ENCODE measurements around the gene PNPLA2.
A peak's percentile ranks its signal among the peaks of the same experiment; 100 is the strongest.

The PNPLA2 gene

DNA sequence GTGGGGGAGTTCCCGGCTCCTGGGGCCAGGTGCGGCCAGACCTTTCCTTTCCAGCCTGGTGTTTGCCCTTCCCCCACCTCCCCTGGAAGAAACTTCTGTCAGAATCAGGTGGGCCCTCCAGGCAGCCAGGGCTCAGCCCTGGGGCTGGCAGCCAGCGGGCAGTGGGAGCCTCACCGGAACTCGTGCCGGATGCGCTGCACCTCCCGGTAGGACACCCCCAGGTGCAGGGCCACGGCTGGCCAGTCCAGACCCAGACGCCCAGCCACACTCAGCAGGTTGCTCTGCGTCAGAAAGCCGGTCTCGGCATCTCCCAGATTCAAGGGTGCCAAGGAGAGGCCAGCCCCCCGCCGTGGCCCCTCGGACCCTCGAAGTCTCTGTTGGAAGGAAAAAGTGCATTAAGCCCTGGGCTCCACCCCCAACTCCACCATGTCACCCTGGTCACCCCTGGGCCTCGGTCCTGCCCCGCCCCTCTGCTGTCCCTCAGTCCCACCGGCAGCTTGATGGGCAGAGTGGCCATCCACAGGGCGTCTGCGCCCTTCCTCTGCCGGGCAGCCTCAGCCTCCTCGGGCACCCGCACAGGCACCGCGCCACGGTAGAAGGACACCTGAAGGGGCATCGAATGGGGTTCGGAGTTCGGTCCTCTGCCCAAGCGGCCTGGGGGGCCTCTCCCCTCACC, 18.9 kb upstream of the PNPLA2 start:
- DNase-seq: no peak

DNA sequence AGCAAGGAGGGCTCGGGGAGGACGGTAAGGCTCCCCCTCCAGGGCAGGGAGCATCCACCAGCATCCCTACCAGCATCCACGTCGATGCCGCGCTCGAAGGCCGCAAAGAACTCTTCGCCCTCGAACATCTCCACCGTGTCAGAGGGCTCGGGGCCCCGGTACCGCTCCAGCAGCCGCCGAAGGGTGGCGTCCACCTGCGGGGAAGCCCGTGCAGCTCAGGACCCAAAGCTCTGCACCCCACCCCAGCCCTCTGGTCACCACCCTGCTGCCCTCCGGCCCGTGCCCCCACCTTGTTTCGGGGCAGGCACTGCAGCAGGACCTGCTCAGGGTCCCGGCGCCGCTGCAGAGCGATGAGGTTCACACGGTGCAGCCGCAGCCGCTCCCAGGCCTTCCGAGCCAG, 18.2 kb upstream of the PNPLA2 start:
- no peak for DNase-seq

DNA sequence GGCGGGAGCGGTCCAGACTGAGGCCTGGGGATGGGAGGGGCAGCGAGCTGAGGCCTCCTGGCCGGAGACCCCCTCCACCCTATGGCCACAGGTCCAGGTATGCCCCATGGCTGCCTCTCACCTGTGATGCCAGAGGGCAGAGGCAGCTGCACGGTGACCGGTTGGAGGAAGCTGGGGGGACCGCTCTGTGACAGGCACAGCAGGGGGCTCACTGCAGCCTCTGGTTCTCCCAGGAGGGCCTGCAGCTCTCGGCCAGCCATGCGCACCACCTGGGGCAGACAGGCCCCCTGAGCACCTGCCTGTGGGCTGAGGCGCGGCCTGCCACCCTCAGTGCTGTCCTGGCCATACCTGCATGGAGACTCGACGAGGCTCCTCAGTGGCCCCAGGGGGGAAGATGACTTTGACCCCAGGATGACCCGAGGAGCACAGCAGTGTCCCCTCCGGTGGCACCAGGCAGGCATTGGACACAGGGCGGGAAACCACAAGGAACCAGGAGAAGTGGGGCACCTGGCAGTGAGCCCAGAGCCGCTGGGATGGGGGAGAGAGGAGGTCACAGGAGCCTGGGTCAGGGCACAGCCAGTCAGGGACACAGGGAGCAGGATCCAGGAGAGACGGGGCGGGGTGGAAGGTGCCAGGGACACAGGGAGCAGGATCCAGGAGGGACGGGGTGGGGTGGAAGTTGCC, 17.5 kb upstream of the PNPLA2 start:
- DNase-seq: no peak

DNA sequence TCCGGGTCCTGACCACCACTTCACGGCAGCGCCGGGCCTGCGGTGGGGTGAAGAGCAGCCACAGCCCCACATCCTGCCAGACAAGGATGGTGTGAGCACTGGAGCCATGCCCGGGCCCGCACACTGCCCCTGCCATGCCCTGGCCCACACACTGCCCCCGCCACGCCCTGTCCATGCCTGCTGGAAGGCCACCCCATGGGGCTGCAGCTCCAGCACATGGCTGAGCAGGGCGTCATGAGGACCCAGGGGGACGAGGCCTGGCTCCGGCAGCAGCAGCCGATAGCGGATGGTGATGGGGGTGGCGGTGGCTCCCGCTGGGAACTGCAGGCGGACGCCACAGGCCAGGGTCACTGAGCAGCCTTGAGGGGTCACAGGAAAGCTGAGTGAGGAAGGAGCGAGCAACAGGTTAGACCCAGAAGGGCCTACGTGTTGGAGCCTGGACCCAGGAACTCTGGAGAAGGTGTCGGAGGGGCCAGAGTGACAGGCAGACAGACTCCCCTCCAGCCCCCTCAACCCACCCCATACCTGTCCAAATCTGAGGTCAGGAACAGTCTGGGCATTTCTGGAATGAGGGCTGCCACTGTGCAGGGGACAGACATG, 16.6 kb upstream of the PNPLA2 start:
- DNase-seq: no peak

DNA sequence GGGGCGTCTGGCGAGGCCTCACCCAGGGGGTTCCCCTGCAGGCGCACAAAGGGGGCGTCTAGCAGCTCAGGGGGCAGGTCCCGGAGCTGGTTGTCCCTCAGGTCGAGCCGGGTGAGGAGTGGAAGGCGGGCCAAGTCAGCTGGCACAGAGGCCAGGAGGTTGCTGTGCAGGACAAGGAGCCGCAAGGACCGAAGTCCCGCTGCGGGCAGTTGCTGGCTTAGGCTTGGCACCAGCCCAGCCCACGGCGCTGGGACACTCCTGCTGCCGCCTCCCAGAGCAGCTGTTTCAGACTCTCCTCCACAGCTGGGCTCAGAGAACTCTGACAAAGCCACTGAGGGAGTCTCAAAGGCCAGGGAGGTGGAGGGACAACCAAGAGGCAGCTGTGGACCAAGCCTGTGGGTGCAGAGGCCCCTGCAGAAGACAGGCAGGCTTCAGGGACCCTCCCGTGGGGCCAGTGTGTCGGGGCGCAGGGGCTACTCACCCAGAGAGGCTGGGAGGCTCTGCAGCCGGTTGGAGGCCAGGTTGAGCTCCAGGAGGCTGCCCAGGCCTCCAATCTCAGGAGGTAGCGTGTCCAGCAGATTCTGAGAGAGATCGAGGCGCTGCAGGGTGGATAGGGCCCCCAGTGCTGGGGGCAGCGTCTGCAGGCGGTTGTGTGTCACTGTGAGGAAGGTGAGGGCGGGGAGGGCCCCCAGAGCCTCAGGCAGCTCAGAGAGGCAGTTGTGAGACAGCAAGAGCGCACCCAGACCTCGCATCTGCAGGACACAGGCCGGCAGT, 15.8 kb upstream of the PNPLA2 start:
- DNase-seq: no peak

DNA sequence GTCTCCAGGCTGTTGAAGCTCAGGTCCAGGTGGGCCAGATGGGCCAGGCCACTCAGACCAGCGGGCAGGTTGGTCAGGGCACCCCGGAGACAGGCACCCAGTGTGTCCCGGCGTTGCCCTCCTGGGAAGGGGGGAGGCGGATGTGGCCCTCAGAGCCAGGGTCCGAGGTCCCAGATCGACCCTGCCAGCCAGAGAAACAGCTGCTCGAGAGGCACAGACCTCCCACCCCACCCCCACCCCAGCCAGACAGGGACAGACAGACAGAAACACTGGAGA, 15.3 kb upstream of the PNPLA2 start:
- DNase-seq: no peak

DNA sequence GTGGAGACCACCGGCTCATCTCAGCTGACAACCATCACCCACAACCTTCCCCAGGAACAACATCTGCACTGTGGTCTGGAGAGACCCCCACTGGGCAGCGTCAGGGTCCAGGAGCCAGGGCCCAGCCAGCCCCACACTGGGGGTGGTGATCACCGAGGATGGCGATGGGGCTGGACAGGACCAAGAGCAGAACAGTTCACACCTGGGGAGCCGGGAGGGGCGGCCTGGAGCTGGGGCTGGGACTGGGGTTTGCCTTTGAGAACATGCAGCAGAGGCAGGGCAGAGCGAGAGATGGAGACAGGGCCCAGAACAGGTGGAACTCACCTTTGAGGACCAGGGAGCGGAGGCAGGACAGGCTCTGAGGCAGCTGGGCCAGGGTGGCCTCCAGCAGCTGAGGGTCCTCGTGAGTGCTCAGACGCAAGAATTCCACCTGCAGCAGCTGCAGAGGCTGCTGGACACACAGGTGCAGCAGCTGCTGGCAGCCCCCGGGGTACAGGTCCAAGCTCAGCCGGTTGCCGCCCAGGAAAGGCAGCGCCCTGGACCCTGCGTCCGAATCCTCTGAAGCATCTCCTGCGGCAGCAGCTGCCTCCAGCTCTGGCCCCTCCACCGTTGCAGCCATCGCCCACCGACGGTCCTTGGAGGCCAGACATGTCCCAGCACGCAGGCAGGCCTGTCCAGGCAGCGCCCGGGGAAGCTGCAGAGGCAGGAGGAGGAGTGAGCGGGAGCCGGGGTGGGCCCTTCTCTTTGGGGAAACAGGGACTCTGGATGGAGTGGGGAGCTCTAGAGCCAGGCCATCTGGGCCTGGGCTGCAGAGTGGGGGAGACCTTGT, 14.7 kb upstream of the PNPLA2 start:
- DNase-seq: no peak

DNA sequence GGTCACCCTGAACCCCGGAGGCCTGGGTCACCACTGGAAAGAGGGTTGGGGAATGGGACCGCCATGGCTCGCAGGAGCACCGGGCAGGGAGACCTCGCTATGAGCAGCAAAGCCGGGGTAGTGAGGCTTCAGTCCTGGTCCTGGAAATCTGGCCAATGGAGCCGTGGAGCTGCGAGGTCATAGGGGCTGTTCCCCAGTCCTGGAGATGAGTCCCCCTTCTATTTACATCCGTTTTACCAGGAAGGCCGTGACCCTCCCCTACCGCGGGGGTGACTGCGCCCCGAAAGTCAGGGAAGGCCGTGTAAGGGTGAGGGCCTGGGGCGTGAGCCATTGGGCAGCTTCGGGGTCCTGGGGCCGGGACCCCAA, 14.1 kb upstream of the PNPLA2 start:
- DNase-seq: no peak

DNA sequence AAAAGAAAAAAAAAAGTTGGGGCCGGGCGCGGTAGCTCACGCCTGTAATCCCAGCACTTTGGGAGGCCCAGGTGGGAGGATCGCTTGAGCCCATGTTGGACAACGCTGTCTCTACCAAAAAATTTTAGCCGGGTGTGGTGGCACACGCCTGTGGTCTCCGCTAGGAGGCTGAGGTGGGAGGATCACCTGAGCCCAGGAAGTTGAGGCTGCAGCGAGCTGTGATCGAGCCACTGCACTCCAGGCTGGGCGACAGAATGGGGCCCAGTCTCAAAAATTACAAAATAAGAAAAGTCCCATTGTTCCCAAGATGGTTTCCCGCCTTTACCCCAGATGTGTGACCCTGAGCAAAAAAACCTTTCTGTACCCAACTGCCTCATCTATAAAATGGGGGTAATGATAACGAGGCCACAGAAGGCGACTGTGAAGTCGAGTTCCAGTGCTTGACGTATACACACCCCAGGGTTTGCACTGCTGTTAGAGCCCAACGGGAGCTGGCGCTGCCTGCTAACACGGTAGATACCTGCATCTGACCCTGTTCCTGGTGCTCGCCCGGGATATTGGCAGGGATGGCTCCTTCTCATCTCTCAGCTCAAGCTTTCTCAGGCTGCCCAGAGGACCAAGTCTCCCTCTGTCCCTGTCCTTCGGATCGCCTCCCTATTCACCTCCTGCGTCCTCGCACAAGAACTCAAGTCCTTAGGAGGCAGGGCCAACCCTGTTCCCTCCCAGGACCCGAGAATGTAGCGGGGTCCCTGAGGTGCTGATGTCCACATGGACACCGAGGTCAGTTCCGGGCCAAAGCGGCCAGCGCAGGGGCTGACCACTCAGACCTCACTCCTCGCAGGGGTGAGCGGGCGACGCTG, 10.1 kb upstream of the PNPLA2 start:
- no peak for DNase-seq

DNA sequence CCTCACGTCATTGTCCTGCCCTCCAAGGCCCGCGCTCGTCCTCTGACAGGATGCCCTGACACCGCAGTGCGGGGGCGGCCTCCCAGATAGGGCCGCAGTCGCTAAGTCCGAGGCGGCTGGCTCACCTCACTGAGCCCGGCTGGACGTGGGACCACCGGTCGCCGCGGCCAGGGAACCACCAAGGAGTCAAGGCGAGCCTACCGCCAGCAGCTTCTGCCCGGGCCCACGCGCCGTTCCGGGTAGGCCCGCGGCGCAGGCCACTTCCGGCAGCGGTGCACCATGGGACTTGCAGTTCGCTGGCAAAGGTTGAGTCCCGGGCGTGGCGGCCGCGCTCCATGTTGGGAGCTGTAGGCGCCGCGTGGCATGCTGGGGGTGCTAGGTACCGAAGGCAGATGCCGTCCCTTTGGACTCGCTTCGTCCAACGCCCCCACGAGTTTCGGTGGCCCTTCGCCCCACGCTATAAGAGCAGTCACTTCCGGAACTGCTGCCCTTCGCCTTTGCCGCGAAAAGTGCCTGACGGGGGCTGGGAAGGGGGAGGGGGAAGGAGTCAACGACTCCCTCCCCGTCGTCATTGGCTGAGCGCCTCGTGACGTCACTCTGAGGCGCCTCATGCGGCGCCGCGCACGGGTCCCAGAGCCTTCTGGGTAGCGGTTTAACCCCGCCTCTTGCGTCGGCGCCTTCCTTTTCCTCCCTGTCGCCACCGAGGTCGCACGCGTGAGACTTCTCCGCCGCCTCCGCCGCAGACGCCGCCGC, 9.3 kb upstream of the PNPLA2 start, which contains the start of gene RPLP2:
TSS of gene RPLP2 (plus strand) at position 681 of the 753 bp plus-strand sequence. CDS start 268 bp downstream, outside the sequence.
- DNase-seq: peak; percentile 95

DNA sequence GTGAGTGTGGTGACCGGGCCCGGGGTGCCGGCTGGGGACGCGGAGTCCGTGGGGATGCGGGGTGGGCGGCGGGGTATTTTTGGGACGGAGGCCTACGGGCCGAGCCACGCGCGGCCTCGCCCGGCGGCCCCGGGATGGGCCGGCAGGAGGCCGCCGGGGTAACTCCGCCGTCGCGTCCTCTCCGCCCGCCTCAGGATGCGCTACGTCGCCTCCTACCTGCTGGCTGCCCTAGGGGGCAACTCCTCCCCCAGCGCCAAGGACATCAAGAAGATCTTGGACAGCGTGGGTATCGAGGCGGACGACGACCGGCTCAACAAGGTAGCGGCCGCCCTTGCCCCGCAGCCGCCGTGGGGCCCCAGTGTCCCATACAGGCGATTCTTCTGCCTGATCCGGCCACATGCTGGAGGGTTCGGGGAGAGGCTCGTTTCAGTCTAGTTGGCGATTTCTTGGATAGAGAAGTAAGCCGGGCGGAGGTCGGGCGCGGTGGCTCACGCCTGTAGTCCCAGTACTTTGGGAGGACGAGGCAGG, 8.6 kb upstream of the PNPLA2 start:
- no peak for DNase-seq

DNA sequence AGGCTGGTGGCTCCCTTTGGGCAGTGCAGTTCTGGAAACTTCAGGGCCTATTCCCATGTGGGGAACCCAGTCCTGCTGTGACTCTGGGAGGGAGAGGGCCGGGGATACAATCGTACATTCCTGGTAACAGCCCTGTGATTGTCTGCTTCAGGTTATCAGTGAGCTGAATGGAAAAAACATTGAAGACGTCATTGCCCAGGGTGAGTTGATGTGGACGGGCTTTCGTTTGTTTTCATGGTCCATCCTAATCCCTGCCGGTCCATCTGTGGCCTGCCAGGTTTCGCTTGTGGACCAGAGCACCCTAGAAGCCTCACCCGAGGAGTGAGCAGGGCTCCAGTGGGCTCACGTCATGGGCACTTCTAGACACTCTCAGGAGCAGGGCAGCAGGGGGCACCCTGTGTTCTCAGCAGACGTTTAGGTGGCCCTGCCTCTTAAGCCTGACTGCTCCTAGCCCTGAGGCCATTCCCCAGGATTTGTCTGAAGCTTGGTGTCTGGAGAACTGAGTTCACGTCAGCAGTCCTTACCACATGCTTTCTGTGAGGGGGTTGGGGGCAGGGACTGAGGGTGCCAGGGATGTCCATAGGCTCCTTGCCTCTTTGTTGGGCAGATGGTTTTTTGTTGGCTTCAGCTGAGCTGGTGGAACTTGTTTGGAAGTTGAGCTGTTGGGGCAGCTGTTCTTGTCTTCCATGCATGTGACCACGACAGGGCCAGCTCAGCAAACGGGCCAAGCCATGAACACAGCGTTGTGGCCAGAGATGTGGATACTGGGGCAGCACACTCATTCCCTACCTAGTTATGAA, 7.1 kb upstream of the PNPLA2 start:
- no peak for DNase-seq

DNA sequence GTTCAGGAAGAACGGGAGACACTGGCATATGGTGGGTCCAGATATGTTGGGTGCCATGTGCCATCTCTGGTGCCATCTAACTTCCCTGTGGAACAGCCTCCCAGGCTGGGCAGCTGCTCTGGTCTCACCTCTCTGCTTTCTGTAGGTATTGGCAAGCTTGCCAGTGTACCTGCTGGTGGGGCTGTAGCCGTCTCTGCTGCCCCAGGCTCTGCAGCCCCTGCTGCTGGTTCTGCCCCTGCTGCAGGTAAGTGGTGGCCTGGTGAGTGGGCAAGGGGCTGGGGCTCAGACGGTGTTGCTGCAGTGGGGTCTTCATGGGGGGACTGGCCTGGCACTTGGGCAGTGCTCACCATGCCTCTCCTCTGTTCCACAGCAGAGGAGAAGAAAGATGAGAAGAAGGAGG, 6.3 kb upstream of the PNPLA2 start:
- DNase-seq: no peak

DNA sequence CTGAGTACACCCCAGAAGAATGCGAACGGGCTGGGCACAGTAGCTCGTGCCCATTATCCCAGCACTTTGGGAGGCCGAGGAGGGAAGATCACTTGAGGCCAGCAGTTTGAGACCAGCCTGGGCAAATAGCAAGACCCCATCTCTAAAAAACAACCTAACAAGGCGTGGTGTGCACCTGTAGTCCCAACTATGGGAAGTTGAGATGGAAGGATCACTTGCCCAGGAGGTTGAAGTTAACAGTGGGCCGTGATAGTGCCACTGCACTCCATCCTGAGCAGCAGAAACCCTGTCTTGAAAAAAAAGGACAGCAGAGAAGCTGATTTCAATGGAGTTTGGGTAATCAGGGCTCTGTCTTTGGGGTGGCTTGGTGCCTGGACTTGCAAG, 5.7 kb upstream of the PNPLA2 start:
- DNase-seq: no peak

DNA sequence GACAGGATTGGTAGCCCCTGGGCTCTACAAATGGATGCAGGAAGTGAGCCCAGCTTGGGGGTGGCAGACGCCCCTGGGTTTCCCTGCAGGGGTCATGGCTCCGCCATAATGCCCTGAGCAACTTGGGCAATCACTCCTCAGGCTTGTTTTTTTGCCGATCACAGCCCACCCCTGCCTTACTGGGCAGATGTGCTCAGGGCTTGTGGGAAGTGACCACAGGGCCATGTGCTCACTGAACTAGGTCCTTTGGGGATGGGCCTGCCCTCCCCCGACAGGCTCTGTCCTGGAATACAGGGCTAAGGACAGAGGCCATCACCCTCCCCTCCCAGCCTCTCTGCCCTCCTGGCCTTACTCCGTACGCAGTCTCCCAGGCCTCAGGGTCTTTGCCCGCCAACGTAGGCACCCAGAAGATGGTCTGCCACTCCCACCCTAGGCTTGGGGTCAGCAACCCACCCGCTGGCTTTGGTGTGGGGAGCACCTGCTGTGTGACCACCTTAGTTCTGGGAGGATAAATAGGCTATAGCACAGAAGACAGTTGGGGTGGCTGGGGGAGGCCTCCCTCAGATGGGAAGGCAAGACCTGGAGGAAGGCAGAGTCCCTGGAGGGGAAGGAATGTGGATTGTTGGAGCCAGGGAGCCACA, 5.1 kb upstream of the PNPLA2 start:
- DNase-seq: no peak

DNA sequence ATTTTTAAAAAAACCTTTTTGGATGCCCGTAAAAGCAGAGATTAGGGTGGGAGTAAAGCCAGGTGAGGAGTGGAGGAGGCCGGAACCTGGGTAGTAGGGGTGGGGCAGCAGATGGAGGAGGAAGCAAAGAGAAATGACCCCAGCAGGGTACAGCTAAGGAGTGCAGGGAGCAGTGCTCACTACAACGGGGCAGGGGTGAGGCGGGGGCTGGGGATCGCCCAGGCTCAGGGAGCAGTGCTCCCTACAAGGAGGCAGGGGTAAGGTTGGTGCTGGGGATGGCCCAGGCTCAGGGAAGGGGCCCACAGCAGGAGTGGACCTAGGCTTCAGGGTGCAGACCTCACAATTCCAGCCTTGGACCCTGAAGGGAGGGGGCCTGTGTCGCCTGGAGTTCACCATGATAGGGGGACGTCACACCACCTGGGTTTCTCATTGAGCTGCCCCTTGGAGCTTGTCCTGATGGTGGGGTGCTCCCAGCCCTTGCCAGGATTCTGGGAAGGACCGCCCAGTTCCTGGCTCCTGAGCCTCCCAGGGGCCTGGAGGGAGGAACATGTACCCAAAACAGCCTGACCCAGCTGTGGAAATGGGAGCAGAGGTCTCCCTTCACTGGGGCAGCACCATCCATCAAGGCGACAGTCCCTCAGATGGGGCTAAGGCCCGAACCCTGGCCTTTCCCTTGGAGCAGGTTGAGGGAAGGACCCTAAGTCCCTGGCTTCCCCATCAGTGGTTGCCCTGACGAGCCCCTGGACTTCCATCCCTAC, 2.9 kb upstream of the PNPLA2 start:
- DNase-seq: no peak

DNA sequence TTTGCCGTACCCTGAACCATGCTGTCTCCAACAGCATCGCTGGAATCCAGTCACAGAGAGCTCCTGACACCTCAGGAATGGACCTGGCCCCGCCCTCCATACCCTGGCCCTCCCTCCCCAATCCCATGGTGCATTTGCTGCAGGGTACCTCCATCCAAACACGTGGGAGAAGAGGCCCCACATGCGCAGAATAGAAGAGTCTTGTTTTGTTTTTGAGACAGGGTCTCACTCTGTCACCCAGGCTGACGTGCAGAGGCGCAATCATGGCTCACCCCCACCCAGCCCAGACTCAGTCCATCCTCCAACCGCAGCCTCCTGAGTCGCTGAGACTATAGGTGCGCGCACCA, 2.3 kb upstream of the PNPLA2 start:
- no peak for DNase-seq

DNA sequence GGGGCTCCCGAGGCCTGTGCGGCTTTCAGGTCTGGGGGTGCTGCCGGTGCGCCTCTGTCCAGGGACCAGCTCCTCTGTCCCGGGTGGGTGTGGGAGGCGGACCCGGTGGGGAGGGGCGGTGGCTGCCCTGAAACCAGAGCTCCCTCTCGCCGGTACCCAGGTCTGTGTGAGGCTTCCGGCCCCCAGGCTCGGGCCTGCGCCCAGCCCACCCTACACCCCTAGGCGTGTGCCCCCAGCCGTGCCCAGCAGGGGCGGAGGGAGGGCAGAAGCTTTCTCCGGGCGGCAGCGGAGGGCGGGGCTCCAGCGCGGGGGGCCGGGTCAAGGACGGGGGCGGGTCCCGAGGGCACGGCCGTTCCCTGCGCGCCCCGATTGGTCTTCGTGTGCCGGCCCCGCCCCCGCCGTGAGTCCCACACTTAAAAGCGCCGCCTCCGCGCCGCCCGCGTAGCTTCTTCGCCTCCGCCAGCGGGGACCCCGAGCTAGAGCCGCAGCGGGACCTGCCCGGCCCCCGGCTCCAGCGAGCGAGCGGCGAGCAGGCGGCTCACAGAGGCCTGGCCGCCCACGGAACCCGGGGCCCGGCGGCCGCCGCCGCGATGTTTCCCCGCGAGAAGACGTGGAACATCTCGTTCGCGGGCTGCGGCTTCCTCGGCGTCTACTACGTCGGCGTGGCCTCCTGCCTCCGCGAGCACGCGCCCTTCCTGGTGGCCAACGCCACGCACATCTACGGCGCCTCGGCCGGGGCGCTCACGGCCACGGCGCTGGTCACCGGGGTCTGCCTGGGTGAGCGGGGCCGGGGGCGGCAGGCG, 616 bp downstream of the PNPLA2 start:
- peak; percentile 82 for DNase-seq

All from GDM1 (cell line).